HEK293 (cell line): ENCODE results near the gene NPPA.

ENCODE experiments used
- CTCF ChIA-PET: fragments of 350-600 bp; formaldehyde crosslinking; extraction: SDS; loops from one replicate; lab custom pipeline; 2021; ENCODE audit warnings: antibody characterized with exemption; lab: Yijun Ruan, JAX
- POLR2A ChIA-PET: fragments of 300-600 bp; formaldehyde crosslinking; extraction: SDS; loops from one replicate; lab custom pipeline; 2020; ENCODE audit warnings: antibody characterized with exemption, inconsistent platforms; lab: Yijun Ruan, JAX
- H3K27ac ChIP-seq: fragments of 200-500 bp; sonication (Bioruptor generic); 2 replicates; pipeline ENCODE4 v1.5.1; 2014; ENCODE audit warnings: low read depth, low read length, control low read depth, inconsistent platforms; ENCODE audit errors: extremely low read depth
- H3K36me3 ChIP-seq, 2 experiments: fragments of 200-500 bp in 1 of 2; sonication (Bioruptor generic) in 1 of 2; 1 replicate in 1 of 2; 2 replicates in 1 of 2; pipeline ENCODE4 v1.5.1; 2014 to 2017; ENCODE audit warnings: inconsistent platforms in 2 of 2, low read length in 2 of 2; ENCODE audit not compliant: control insufficient read depth in 2 of 2, insufficient read depth in 1 of 2
- H3K4me1 ChIP-seq: fragments of 200-500 bp; sonication (Bioruptor generic); 2 replicates; pipeline ENCODE4 v1.5.1; 2014; ENCODE audit warnings: mild to moderate bottlenecking, low read length, inconsistent platforms; ENCODE audit not compliant: control insufficient read depth, insufficient read depth
- H3K4me3 ChIP-seq: 2 replicates; pipeline ENCODE4 v1.5.1; 2011; ENCODE audit warnings: low read depth, mild to moderate bottlenecking, control low read depth, low read length, moderate library complexity
- H3K9me3 ChIP-seq: fragments of 200-500 bp; sonication (Bioruptor generic); 2 replicates; pipeline ENCODE4 v1.5.1; 2014; ENCODE audit warnings: low read depth, low read length, inconsistent platforms; ENCODE audit not compliant: control insufficient read depth, insufficient read depth
- FEZF1 ChIP-seq: fragments of 450-650 bp; formaldehyde crosslinking; IDR thresholded peaks from 2 replicates; pipeline ENCODE4 v1.5.1; 2016; ENCODE audit warnings: missing biosample characterization, missing genetic modification characterization
- TRIM28 ChIP-seq: IDR thresholded peaks from 2 replicates; pipeline ENCODE4 v1.6.1; 2011; ENCODE audit warnings: low read length, control low read depth, borderline replicate concordance
- YY2 ChIP-seq: fragments of 450-650 bp; formaldehyde crosslinking; IDR thresholded peaks from 2 replicates; pipeline ENCODE4 v1.5.1; 2016; ENCODE audit warnings: missing biosample characterization, missing genetic modification characterization
- ZBTB48 ChIP-seq: fragments of 450-650 bp; formaldehyde crosslinking; IDR thresholded peaks from 2 replicates; pipeline ENCODE4 v1.5.1; 2016; ENCODE audit warnings: missing biosample characterization, missing genetic modification characterization
- ZBTB8A ChIP-seq: fragments of 450-650 bp; formaldehyde crosslinking; IDR thresholded peaks from 2 replicates; pipeline ENCODE4 v1.5.1; 2016; ENCODE audit warnings: missing biosample characterization, missing genetic modification characterization
- ZIC2 ChIP-seq: fragments of 450-650 bp; formaldehyde crosslinking; IDR thresholded peaks from 2 replicates; pipeline ENCODE4 v1.5.1; 2016; ENCODE audit warnings: missing biosample characterization, missing genetic modification characterization
- ZNF112 ChIP-seq: fragments of 450-650 bp; formaldehyde crosslinking; IDR thresholded peaks from 2 replicates; pipeline ENCODE4 v1.5.0; 2017; ENCODE audit warnings: missing biosample characterization, missing genetic modification characterization
- ZNF248 ChIP-seq: fragments of 450-650 bp; formaldehyde crosslinking; IDR thresholded peaks from 2 replicates; pipeline ENCODE4 v1.5.1; 2017; ENCODE audit warnings: missing biosample characterization, missing genetic modification characterization
- ZNF292 ChIP-seq: fragments of 450-650 bp; formaldehyde crosslinking; IDR thresholded peaks from 2 replicates; pipeline ENCODE4 v1.5.1; 2016; ENCODE audit warnings: low read depth, missing biosample characterization, missing genetic modification characterization, borderline replicate concordance
- ZNF335 ChIP-seq: fragments of 450-650 bp; formaldehyde crosslinking; conservative IDR thresholded peaks from 2 replicates; pipeline ENCODE4 v1.5.1; 2016; ENCODE audit warnings: missing biosample characterization, missing genetic modification characterization
- ZNF629 ChIP-seq: fragments of 450-650 bp; formaldehyde crosslinking; IDR thresholded peaks from 2 replicates; pipeline ENCODE4 v1.5.1; 2017; ENCODE audit warnings: missing biosample characterization, missing genetic modification characterization
- ZNF660 ChIP-seq: fragments of 450-650 bp; IDR thresholded peaks from 2 replicates; pipeline ENCODE4 v1.5.1; 2018; ENCODE audit warnings: missing biosample characterization, mild to moderate bottlenecking, missing genetic modification characterization
- ZNF76 ChIP-seq: fragments of 450-650 bp; formaldehyde crosslinking; IDR thresholded peaks from 2 replicates; pipeline ENCODE4; 2016; ENCODE audit warnings: low read depth, missing biosample characterization, missing genetic modification characterization, borderline replicate concordance
- ZXDB ChIP-seq: fragments of 450-650 bp; formaldehyde crosslinking; IDR thresholded peaks from 2 replicates; pipeline ENCODE4 v1.5.1; 2016; ENCODE audit warnings: missing biosample characterization, missing genetic modification characterization
- TF ChIP-seq, protein P1 (sequence below): fragments of 450-650 bp; IDR thresholded peaks from 2 replicates; pipeline ENCODE4 v1.5.1; 2018; ENCODE audit warnings: missing biosample characterization, mild to moderate bottlenecking, missing genetic modification characterization
- TF ChIP-seq, protein P2 (sequence below): fragments of 450-650 bp; formaldehyde crosslinking; IDR thresholded peaks from 2 replicates; pipeline ENCODE4 v1.5.1; 2017; ENCODE audit warnings: missing biosample characterization, missing genetic modification characterization
- TF ChIP-seq, protein P3 (sequence below): fragments of 450-650 bp; formaldehyde crosslinking; optimal IDR thresholded peaks from 2 replicates; pipeline ENCODE3; 2016; ENCODE audit warnings: missing biosample characterization, mild to moderate bottlenecking, missing genetic modification characterization
- TF ChIP-seq, protein P4 (sequence below): fragments of 450-650 bp; formaldehyde crosslinking; conservative IDR thresholded peaks from 2 replicates; pipeline ENCODE4 v1.5.1; 2016; ENCODE audit warnings: low read depth, missing biosample characterization, missing genetic modification characterization
- TF ChIP-seq, protein P5 (sequence below): fragments of 450-650 bp; formaldehyde crosslinking; IDR thresholded peaks from 2 replicates; pipeline ENCODE4 v1.5.1; 2016; ENCODE audit warnings: missing biosample characterization, missing genetic modification characterization

Gene NPPA

DNA sequence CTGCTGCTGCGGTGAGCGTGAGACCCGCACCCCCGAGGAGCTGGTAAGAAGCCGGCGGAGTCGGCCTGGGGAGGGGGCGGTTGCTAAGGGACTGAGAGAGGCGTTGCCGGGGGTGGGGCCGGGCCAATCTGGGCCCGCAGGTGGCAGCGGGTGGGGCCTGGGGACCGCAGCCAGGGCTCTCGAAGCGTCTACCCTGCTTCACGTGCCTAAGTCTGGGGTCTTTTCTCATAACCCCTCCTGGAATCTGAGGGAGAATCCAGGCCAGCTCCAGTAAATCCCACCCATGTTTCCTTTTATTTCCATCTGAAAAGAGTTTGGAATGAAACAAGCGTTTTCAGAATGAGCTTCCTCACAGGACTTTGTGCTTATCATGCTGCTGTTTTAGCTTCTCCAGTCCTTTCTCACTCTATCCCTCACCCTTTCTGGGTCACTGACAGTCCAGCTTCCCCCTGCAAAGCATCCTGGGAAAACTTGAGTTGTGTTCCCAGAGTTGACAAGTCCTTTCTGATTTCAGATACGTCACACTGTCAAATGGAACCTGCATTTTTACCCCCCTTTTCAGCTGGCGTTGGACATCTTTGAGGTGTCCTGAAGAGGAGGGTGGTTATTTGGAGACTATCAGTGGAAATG lies 41.2 kb downstream of the NPPA start (continued):
- TF ChIP-seq ZBTB48 (tag by site-specific recombination), result peak; percentile 84
- TF ChIP-seq ZNF112 (tag by site-specific recombination), result no peak
- TF ChIP-seq ZNF248 (tag by site-specific recombination), result no peak
- TF ChIP-seq, protein P1, sequence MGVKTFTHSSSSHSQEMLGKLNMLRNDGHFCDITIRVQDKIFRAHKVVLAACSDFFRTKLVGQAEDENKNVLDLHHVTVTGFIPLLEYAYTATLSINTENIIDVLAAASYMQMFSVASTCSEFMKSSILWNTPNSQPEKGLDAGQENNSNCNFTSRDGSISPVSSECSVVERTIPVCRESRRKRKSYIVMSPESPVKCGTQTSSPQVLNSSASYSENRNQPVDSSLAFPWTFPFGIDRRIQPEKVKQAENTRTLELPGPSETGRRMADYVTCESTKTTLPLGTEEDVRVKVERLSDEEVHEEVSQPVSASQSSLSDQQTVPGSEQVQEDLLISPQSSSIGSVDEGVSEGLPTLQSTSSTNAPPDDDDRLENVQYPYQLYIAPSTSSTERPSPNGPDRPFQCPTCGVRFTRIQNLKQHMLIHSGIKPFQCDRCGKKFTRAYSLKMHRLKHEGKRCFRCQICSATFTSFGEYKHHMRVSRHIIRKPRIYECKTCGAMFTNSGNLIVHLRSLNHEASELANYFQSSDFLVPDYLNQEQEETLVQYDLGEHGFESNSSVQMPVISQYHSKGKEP (tag by site-specific recombination), result no peak
- peak; percentile 45; the same call in 1 of the 2 replicates for TF ChIP-seq ZNF76 (tag by site-specific recombination)
- TF ChIP-seq ZNF335 (tag by site-specific recombination), result peak; percentile 90; the same call in 1 of the 2 replicates
- TF ChIP-seq ZNF660, result no peak
- TF ChIP-seq ZNF629 (tag by site-specific recombination), result no peak; the same call in 1 of the 2 replicates
- TF ChIP-seq, protein P2, sequence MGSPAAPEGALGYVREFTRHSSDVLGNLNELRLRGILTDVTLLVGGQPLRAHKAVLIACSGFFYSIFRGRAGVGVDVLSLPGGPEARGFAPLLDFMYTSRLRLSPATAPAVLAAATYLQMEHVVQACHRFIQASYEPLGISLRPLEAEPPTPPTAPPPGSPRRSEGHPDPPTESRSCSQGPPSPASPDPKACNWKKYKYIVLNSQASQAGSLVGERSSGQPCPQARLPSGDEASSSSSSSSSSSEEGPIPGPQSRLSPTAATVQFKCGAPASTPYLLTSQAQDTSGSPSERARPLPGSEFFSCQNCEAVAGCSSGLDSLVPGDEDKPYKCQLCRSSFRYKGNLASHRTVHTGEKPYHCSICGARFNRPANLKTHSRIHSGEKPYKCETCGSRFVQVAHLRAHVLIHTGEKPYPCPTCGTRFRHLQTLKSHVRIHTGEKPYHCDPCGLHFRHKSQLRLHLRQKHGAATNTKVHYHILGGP, result no peak
- no peak for TF ChIP-seq FEZF1 (tag by site-specific recombination)
- TF ChIP-seq, protein P3, sequence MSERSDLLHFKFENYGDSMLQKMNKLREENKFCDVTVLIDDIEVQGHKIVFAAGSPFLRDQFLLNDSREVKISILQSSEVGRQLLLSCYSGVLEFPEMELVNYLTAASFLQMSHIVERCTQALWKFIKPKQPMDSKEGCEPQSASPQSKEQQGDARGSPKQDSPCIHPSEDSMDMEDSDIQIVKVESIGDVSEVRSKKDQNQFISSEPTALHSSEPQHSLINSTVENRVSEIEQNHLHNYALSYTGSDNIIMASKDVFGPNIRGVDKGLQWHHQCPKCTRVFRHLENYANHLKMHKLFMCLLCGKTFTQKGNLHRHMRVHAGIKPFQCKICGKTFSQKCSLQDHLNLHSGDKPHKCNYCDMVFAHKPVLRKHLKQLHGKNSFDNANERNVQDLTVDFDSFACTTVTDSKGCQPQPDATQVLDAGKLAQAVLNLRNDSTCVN (tag by site-specific recombination), result no peak
- TF ChIP-seq, protein P4, sequence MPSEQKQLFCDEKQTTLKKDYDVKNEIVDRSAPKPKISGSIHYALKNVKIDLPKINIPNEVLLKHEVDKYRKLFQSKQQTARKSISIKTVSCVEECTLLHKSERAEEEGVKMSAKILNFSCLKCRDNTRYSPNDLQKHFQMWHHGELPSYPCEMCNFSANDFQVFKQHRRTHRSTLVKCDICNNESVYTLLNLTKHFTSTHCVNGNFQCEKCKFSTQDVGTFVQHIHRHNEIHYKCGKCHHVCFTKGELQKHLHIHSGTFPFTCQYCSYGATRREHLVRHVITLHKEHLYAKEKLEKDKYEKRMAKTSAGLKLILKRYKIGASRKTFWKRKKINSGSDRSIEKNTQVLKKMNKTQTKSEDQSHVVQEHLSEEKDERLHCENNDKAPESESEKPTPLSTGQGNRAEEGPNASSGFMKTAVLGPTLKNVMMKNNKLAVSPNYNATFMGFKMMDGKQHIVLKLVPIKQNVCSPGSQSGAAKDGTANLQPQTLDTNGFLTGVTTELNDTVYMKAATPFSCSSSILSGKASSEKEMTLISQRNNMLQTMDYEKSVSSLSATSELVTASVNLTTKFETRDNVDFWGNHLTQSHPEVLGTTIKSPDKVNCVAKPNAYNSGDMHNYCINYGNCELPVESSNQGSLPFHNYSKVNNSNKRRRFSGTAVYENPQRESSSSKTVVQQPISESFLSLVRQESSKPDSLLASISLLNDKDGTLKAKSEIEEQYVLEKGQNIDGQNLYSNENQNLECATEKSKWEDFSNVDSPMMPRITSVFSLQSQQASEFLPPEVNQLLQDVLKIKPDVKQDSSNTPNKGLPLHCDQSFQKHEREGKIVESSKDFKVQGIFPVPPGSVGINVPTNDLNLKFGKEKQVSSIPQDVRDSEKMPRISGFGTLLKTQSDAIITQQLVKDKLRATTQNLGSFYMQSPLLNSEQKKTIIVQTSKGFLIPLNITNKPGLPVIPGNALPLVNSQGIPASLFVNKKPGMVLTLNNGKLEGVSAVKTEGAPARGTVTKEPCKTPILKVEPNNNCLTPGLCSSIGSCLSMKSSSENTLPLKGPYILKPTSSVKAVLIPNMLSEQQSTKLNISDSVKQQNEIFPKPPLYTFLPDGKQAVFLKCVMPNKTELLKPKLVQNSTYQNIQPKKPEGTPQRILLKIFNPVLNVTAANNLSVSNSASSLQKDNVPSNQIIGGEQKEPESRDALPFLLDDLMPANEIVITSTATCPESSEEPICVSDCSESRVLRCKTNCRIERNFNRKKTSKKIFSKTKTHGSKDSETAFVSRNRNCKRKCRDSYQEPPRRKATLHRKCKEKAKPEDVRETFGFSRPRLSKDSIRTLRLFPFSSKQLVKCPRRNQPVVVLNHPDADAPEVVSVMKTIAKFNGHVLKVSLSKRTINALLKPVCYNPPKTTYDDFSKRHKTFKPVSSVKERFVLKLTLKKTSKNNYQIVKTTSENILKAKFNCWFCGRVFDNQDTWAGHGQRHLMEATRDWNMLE (tag by site-specific recombination), result no peak
- TF ChIP-seq, all 188 proteins: peak for 17

DNA sequence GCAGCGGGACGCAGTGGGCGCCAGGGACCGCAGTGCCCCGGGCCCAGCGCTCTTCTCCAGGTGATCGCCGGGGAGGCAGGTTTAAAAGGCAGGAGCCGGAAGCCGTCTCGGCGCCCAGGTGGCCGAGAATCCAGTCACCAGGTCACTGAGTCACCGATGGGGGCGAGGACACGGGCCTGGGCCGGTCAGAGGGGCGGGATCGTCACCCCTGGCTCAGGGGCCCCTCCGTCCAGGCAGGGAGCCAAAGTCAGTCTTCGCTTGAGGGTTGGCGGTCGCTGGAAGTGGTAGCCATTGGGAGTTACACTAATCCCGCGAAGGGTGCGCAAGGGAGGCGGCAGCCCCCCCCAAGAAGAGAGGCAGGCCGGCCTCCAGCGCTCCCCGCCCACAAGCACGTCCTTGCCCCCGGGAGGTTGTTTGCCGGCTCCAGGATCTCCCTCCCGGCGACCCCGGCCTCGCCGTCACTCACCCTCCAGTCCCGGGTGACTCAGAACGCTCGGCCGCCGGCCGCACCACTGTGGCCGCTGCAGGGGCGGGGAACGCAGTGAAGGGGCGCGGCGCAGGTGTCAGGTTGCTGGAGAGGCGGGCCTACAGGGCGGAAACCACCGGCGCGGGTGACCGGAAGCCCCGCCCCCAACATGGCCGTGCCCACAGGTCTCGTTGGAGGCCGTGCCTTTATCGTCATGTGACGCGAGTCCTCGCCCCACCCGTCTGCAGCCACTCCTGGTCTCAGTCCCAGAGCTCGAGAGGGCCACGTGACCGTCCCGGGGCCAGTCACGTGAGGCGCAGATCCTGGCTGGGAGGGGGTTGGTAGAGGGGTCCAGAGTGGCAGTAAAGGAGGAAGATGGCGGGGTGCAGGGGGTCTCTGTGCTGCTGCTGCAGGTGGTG lies 41.9 kb downstream of the NPPA start, which contains the start of the genes CLCN6 and MTHFR:
Gene CLCN6 (plus strand): TSS at position 770 of the 885 bp plus-strand sequence. CDS start 72 bp downstream, at position 842.
Gene MTHFR (minus strand): TSS at position 543 of the 885 bp plus-strand sequence. CDS start 2,848 bp downstream, outside the sequence.
- no peaks in the 10 kb centered on the region for H3K9me3 ChIP-seq
- H3K27ac ChIP-seq, result peak within 1 kb of the TSS; percentile 42; the same call in 1 of the 2 replicates
- ChIA-PET CTCF (interaction anchor here (0.6 to 0.7 kb wide), 2 partner anchors 18 to 22 kb away, joined by 4 to 5 read pairs; no protein-coding TSS in a partner anchor), POLR2A (interaction anchor here (0.6 to 1.6 kb wide), 12 partner anchors 8 to 213 kb away, joined by 3 to 8 read pairs (median 4); partner anchors contain the start of gene MIIP)
- peaks cover 4% of the 10 kb centered on the region for H3K4me1 ChIP-seq
- peaks cover 0 to 56% of the 10 kb centered on the region in 2 experiments for H3K36me3 ChIP-seq
- peak within 1 kb of the TSS; percentile 97 for H3K4me3 ChIP-seq
- TF ChIP-seq YY2 (peak; percentile 91), ZIC2 (tag by site-specific recombination) (peak; percentile 50), ZNF292 (tag by site-specific recombination) (no peak), ZXDB (peak; percentile 94), TRIM28 (no peak; the same call in 1 of the 2 replicates), ZBTB8A (no peak)
- TF ChIP-seq, protein P3 (tag by site-specific recombination), result peak; percentile 82
- TF ChIP-seq, protein P5, sequence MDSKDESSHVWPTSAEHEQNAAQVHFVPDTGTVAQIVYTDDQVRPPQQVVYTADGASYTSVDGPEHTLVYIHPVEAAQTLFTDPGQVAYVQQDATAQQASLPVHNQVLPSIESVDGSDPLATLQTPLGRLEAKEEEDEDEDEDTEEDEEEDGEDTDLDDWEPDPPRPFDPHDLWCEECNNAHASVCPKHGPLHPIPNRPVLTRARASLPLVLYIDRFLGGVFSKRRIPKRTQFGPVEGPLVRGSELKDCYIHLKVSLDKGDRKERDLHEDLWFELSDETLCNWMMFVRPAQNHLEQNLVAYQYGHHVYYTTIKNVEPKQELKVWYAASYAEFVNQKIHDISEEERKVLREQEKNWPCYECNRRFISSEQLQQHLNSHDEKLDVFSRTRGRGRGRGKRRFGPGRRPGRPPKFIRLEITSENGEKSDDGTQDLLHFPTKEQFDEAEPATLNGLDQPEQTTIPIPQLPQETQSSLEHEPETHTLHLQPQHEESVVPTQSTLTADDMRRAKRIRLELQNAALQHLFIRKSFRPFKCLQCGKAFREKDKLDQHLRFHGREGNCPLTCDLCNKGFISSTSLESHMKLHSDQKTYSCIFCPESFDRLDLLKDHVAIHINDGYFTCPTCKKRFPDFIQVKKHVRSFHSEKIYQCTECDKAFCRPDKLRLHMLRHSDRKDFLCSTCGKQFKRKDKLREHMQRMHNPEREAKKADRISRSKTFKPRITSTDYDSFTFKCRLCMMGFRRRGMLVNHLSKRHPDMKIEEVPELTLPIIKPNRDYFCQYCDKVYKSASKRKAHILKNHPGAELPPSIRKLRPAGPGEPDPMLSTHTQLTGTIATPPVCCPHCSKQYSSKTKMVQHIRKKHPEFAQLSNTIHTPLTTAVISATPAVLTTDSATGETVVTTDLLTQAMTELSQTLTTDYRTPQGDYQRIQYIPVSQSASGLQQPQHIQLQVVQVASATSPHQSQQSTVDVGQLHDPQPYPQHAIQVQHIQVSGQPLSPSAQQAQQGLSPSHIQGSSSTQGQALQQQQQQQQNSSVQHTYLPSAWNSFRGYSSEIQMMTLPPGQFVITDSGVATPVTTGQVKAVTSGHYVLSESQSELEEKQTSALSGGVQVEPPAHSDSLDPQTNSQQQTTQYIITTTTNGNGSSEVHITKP (tag by site-specific recombination), result peak; percentile 96
